ENCODE data around the gene SSH2.
A peak's percentile ranks its signal among the peaks of the same experiment; 100 is the strongest.
"Not testable (repeated sequence)": the region's sequence is repeated elsewhere in the genome, so short reads cannot be mapped to it uniquely, and the experiment has no call there.

Gene SSH2

DNA sequence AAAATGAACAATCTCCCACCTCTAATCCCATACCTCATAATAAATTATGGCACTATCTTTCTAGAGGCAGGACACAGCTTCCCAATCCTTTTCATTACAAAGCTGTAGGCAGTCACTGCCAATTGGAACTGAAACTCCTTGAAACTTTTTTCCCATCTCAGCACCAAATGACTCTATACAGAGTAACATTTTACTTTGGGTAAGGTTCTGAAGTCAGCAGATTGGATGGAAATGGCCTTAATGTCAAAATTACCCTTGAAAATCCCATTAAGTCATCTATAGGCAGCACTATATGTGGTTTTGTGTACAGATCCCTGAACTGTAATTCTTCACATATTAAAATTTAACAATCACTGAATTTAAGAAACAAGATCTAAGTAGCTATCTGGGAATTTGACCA, 277.1 kb downstream of the SSH2 start:
- no peak for DNase-seq

DNA sequence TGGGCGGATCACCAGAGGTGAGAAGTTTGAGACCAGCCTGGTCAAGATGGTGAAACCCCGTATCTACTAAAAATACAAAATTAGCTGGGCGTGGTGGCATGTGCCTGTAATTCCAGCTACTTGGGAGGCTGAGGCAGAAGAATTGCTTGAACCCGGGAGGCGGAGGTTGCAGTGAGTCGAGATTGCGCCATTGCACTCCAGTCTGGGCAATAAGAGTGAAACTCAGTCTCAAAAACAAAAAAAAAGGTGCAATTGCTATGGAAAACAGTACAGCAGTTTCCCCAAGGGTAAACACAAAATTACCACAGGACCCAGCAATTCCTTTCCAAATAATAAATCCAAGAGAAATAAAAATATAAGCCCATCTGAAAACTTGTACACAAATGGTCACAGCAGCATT, 278.1 kb downstream of the SSH2 start:
- DNase-seq = not testable (repeated sequence)

DNA sequence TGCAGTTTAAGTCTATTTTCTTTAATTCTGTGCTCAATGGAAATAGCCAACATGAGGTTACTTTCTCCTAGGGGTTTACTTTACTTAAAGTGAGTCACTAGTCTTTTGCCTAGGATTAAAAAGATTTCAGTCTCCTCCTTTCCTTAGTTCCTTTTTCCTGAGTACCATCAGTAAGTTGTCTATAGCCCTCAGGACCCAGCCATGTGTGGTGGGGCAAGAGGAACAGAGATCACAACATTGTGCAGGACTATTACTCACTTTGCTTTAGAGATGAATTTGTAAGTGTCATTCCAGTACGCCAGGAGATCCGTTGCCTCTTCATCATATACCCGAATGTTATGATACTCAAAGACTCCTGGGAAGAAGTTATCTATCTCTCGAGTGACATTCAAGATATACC, 279.6 kb downstream of the SSH2 start:
- DNase-seq = no peak

DNA sequence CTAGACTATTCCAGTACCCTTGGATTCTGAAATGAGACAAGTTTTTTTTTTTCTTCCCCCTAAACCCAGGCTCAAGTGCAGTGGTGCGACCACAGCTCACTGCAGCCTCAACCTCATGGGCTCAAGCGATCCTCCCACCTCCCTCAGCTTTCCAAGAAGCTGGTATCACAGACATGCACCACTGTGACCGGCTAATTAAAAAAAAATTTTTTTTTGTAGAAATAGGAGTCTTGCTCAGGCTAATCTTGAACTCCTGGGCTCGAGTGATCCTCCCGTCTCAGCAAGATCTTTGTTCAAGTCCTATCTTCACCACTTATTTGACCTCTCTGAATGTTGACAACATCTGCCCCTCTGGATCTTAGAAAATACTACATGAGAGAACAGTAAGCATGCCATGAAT, 280.7 kb downstream of the SSH2 start:
- no peak for DNase-seq

DNA sequence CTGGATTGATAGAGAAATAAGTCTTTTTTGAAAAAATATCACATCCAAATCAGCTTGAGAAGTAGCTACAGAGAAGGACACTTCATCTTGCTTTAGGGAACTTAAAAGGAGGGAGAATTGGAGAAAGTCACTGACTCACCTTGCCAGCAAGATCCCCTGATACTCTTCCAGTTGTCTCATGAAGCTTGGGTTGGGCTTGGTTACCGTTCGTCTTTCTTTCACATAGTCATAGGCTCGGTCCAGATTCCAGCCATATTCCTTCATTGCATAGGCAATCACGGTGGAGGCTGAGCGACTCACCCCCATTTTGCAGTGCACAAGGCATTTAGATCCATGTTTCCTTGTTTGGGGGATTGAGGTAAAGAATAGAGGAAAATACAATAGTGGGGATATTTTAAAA, 282.0 kb downstream of the SSH2 start:
- DNase-seq = no peak

DNA sequence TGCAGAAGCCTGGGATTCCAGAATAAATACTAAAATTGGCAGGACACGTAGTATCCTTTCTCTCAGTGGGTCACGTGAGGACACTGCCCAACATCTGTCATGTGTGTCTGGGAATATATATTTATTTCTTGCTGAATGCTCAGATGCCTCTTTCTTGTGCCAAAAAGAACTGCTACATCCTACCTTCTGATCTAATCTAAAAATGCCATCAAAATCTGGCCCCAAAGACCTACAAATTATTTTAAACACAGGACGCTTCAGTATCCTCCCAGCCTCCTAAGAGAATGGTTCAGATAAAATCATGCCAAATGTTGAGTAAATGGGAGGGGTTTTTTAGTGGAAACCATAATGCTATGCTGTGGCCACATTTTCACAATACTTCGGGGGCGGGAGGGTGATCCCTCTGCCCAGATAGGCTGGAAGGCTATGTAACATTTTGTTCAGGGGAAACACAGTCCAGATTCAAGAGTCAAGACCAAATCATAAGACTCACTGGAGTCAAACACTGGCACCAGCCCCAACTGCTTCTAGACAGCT, 284.4 kb downstream of the SSH2 start:
- no peak for DNase-seq

DNA sequence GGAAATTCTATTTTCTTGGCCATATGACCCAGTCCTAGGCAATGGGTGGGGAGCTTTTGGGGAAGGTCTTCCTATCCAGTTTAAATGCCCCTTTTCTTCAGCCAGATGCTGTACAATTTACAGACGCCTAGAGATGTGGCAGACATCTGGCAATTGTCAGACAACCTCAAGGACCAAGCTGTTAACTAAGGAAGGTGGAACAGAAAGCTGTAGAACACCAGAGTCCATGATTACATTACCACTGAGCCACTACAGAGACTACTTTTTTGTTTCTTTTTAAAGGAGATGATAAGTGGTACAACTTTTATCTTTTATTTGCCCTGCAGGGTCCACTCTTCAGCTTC, 286.2 kb downstream of the SSH2 start:
- no peak for DNase-seq

DNA sequence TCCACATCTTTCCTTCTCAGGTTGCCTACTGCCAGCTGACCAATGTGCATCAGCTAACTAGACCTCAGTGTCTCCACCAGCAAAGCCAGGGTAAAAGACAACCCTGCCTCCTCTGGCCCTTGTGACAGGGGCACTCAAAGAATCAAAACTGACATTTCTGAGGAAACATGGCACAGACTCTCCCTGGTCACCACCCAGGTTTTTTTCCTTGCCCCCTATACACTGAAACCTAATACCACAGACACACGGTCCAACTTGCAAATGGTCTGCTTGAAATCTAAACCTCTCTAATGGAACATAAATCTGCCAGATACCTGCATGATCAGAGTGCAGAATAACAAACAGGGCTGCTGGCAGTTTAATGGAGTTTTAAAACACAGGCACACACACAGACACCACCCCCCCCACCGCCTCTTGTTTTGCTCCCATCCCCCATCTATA, 287.8 kb downstream of the SSH2 start:
- no peak for DNase-seq

DNA sequence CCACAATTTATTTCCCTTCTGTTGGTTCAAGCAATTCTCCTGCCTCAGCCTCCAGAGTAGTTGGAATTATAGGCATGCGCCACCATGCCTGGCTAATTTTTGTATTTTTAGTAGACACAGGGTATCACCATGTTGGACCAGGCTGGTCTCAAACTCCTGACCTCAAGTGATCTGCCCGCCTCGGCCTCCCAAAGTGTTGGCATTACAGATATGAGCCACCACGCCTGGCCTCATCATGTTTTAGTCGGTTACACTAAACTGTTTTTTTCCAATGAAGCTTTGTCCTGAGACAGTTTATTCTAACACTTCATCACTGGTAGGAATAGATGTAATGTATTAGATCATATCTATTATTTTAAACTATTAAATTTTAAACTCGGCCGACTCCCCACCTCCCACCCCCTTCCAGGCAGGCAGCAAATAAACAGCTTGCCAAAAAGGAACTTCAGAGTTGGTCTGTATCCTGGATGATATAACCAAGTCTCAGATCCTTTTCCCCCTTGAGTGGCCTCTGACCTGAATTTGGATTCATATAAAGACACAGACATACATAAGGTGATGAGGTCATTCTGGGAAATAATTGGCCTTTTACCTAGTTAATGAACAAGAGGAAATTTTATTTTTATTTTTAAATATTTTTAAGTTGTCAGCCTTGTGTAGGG, 288.9 kb downstream of the SSH2 start:
- DNase-seq = no peak

DNA sequence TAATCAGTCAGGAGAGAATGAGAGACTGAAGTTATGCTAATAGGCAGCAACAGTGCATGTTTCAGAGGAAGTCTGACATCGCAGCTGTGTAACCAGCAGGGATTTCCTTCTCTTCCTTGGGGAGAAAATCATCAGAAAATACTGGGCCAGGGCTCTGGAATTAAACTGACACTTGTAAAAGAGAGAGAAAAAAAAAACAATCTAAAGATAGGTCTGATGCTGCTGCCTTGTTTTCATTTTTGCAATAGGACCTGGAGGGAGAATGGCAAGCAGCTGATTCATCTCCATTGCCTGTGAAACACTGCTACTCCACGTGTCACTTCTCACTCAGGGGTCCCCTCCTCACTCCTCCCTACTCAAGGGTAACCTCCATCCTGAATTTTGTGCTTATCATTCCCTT, 289.6 kb downstream of the SSH2 start:
- no peak for DNase-seq

DNA sequence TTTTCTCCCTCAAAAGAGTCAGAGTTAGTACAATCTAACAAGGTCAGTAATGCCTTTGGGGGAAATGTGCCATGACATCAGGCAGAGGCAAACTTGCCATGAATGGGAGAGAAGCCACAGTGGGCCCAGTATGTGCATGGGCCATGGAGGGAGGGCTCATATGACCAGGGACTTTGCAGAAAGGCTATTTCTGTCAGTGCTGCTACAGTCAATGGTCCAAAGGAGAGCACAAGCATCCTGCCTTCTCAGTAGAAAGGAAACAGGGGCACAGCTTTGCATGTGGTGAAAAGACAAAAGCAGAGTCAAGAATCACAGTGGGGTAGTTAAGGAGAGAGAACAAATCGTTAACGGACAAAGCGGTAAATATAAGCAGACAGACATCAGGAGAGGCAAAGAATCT, 296.1 kb downstream of the SSH2 start:
- no peak for DNase-seq

DNA sequence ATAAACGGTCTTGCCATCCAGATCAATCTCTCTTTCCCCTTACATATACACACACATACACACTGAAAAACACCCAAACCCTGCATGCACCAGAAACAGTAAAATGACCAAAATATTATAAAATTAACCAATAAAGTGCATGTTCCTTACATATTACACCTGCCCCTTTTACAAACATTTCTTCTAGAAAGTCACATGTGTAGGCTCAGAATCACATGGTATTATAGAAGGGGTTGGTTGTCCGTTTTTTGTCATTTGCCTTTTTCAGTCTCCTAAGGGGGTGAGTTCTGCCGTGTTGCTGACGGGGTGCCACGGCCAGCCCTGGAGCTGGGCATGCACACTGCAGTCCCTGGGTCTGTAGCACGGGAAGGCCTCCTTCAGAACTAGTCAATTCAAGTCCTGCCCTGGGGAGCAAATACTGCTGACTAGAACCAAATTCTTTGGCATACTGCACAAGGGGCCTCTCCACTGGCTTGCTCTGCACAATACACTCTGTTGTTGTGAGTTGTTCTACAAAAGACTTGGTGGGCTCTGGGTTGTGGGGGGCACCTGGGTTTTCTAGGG, 299.3 kb downstream of the SSH2 start:
- no peak for DNase-seq

DNA sequence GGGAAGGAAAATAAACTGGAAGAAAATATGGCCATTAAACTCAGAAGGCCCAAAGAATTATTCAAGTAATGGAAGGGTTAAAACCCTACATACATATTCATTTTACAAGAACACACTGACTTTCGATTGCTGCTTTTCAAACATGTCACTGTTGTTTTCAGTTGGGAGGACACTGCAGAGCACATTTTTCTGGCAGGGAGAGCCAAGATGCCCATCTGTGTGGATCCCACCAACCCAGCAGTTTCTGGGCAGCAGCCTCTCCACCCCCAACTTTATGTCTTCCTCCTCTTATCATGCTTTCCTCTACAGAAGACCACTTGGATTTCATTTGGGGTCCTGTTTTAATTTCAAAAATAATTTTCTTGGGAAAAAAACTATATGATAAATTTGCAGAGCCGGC, 300.2 kb downstream of the SSH2 start:
- no peak for DNase-seq

DNA sequence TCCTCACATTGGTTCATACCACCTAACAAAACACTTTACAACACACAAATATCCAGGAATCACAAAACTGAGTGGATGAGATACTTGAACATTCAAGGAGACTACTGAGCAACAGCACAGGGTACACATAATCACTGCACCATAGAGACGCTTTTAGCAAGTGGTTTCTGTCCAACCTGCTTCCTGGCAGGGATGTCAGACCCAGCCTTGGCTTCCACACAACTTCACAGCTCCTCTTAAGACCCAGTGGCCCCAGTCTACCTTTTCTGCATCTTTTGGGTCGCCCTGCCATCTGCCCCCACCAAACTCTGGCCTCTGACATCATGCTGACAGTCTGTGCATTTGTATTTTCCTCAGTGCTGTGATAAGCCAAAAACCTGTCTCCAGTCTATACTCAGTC, 301.4 kb downstream of the SSH2 start:
- DNase-seq = no peak

DNA sequence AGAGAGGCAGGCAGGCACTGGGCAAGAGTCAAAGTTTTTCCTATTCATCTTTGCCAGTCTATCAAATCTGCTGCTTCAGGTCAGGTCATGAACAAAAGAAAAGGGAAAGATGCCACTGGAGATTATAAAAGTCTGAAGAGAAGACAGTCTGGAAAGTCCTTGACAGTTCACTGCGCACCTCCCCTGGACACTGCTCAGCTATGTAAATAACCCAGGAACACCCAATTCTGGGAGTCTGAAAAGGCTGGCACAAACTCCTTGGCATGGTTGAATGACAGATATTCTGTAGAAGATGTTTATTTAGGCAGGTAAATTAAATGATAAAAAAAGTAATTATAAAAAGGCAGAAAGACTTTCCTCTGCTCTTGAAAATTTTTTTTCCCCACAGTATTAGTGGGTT, 302.1 kb downstream of the SSH2 start:
- no peak for DNase-seq

DNA sequence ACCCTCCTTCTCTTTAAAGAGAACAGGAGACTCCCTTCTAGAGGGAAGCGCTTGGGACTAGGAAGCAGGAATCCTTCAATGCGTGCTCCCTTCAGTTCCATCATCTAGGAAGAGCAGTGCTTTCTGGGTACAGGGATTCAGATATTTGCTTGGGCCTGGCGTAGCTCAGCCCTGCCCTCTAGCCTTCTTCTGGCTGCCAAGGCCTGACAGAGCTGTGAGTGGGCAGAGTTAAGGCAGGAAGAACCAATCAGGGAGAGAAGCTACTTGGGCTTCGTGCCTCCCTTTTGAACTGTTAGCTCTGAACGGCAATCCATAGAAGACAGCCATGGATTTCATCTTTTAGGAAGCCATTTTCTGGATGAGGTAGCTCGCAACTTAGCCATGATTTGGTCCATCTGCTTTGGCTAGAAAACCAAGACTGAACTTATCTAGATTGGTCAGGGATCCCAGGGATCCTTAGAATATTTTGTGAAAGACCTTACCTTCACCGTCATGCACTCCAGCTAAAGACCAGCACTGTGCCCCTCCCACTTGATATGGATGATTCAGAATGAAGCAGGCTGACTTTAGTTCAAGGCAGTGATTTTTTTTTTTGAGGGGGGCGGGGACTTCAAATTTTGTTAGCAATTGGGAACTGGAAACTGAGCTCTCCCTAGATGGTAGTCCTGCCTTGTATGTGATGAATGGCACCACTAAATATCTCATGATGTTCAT, 304.8 kb downstream of the SSH2 start:
- DNase-seq = no peak

DNA sequence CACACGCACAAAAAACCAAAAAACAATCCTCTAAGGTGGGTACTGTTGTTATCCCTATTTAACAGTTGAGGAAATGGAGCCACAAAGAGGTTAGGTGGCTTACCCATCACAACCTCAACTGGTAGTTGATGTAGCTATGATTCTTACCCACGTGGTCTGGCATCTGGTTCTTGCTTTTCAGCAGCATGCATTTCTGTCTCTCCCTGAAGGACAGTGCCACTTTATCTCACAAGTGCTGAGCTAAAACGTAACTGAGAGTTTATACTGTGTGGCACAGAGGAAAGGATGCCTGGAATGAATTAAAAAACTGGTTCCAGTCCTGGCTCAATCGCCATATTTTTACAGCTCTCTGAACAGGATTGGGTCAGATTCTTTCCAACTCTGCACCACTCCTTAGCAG, 305.4 kb downstream of the SSH2 start:
- no peak for DNase-seq

DNA sequence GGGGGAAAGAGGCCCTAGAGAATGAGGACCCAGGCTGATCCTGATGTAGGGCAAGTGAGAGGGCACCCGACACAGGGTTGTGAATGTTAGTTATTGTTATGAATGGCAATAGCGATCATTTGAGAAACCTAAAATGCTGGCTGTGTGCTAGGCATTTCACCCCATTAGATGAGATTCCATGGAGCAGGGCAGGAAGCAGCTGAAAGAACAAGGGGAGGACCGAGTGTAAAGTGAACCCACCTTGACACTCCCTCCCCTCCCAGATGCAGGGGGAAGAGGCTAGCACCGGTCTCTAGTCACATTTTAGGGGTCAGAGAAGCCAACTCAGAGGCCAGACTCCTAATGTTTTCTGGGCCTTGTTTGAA, 306.8 kb downstream of the SSH2 start:
- DNase-seq = no peak

DNA sequence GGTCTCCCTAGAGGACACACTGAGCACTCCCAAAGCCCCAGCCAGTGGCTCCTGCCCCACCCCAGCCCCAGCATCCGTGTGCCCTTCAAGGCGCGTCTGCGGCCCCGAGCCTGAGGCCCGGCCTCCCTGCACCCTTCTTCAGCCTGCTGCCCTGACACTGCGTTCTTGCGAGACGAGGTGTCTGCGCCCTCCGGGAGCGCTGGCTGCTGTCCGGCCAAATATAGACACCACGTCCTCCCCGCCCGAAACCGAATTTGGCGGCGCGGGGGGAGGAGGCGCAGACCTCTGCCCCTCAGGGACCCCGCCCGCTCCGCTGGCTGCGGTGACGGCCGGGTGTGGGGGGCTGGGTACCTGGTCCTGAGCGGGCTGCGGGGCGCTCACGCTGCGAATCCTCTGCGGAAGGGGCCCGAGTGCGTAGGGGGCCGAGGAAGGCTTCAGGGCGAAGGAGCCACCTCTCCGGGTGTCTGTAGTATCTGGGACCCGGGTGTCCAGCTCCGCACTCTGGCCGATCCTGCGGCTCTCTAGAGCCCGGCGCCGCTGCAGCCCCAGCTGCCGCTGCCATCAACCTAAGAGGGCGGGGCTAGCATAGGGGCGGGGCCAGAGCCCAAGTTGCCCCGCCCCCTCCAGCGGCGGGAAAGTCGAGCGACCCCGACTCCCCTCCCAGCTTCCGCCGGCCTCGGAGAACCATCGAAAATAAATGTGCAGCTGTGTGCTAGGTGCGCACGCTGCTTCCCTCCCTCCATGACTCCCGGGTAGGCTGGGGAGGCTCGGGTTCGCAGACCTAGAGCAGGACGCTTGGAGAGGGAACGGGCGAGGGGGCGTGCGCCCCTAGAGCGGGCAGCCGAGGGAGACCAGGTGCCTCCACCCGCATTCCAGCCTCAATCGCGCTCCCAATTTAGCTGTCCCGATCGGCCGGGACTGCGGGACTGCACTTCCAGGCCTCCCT, 307.4 kb downstream of the SSH2 start, which contains the start of gene CORO6:
CORO6 (minus strand) TSS at position 576 of the 946 bp plus-strand sequence. CDS start 1,491 bp downstream, outside the sequence.
- DNase-seq = peak; percentile 74

DNA sequence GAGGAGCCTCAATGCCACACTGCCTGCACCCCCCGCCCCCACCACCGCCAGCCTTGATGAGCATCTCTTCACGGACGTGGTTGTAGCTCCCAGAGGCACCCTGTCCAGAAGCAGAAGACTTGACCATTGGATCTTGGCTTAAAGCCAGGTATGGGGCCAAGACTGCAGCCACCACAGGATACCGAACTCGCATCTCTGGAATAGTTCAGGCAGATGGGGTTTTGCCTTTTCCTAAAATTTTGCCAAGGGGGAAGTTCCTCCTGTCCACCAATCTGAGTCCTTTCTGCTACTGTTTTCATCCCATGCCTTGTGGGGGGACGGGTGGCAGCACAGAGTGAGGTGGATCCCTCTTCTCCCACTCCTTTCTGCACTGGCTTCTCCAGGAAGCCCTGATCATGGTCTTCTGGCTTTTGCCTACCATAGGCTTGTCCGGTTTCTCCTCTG, 308.3 kb downstream of the SSH2 start:
- DNase-seq = no peak

DNA sequence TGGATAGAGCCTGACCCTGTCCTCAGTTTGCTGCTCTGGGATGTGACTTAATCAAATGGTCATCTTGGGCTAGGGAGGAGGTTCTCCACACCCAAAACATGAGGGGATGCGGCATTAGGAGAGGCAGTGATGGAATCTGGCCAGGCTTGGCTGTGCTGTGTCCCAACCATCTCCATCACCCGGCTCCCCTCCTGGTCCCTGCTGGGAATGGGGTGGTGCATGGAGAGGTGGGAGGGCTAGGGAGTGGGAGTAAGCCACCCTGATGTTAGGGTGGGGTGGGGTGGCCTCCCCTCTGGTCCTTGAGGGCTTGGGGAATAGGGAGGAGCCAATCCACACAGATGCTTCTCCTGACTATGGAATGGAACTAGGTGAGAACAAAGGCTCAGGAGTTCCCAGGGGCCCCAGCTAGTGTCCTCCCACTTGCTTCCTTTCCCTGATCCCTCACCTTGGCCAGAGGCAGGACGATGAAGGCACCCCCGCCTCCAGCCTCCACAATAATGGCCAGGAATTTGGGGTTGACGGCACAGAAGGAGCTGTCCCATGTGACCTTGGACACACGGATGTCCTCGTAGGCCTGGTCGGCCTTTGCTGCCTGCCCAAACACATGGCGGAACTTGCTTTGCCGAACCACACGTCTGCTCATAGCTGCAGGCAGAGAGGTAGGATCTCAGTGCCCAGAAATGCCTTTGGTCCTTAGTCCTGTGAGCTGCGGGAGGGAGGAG, 309.1 kb downstream of the SSH2 start:
- DNase-seq = no peak

DNA sequence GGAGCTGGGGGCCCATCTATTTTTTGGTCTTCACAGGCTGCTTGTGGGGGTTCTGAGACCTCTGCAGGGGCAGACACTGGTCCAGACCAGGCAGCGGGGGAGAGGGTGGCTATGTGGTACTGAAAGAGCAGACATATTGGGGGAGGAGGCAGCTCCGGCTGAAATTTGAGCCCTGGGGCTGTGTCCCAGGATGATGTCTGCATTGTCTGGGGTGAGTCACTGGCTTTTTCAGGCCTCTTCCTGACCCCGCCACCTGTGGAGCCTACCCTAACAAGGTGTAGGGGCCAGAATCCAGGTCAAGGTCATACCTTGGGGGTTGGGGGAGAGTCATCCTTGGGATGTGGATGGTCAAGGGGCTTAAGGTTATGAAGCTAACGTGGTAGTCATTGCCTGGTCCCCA, 309.8 kb downstream of the SSH2 start:
- no peak for DNase-seq

Measured in CD4-positive, alpha-beta T cell treated with Interleukin-10 for 1 hour (primary cell).